Measurements from ENCODE around the gene ANXA11.
A peak's percentile ranks its signal among the peaks of the same experiment; 100 is the strongest.
"Not testable (repeated sequence)": the region's sequence is repeated elsewhere in the genome, so short reads cannot be mapped to it uniquely, and the experiment has no call there.

Gene ANXA11

DNA sequence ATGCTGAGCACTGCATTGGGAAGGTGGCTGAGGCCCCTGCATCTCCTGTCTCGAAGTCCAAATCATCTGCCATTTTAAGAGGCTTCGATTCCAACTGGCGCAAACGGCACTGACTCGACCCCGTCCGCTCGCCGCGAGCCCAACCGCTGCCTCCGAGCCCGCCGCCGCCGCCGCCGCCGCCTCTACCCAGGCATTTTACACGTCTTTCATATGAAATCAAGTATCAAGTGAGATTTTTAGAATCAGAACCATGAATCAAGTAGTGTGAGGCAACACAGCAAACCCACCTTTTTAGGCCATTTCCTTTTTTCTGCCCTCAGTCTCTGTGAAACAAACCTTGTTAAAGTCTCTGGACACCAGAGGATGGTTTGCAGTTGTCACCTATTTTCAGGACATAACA, 42.3 kb upstream of the ANXA11 start:
- H3K27me3 ChIP-seq (ENCODE audit: control insufficient read depth, insufficient read depth, low read length); H3K36me3 ChIP-seq (ENCODE audit: control insufficient read depth, insufficient read depth, low read length); H3K4me3 ChIP-seq (ENCODE audit: low read depth, low read length); H3K9ac ChIP-seq; H3K9me3 ChIP-seq (ENCODE audit: control insufficient read depth, low read length); H3K4me2 ChIP-seq (ENCODE audit: low read length); H2AFZ ChIP-seq; H3K4me1 ChIP-seq; H3K27ac ChIP-seq; H3K79me2 ChIP-seq: not testable (repeated sequence)

DNA sequence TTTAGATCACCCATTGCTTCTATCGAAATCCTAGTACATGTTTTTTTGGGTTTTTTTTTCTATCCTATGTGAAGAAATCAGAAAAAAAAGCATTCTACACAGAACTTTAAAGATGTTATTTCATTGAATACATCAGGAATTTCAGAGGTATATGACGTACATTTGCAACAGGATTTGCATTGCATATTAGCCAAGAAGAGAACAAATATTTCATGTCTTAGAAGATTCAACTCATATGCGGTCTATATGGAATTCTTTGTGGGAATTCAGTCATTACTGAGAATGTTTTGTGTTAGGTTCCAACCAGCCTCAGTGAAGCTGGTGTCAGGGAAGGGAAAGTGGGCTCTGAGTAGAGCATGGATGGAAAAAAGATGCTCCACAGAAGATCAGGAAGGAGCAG, 39.0 kb upstream of the ANXA11 start:
- not testable (repeated sequence) for H3K4me3 ChIP-seq (ENCODE audit: low read depth, low read length); H3K9ac ChIP-seq; H2AFZ ChIP-seq; H3K27ac ChIP-seq; H3K4me2 ChIP-seq (ENCODE audit: low read length); H3K79me2 ChIP-seq; H3K36me3 ChIP-seq (ENCODE audit: control insufficient read depth, insufficient read depth, low read length); H3K27me3 ChIP-seq (ENCODE audit: control insufficient read depth, insufficient read depth, low read length); H3K4me1 ChIP-seq; H3K9me3 ChIP-seq (ENCODE audit: control insufficient read depth, low read length)

DNA sequence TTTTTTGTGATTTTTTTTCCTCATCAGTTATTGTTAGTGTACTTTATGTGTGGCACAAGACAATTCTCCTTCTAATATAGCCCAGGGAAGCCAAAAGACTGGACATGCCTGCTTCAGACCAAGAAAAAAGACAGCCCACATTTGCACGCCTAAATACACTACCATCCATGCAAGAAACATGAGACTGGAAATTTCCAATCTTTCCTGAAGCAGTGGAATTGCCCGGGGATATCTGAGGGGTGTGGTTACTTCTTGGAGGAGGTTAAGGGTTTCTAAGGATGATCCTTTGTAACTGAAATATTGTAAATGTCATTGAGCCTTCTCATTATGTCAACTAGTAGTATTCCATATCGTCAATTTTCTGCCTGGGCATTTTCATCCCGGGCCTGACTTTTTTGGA, 37.0 kb upstream of the ANXA11 start:
- H3K4me2 ChIP-seq (ENCODE audit: low read length); H3K4me3 ChIP-seq (ENCODE audit: low read depth, low read length); H3K36me3 ChIP-seq (ENCODE audit: control insufficient read depth, insufficient read depth, low read length); H3K27me3 ChIP-seq (ENCODE audit: control insufficient read depth, insufficient read depth, low read length); H3K27ac ChIP-seq; H3K9me3 ChIP-seq (ENCODE audit: control insufficient read depth, low read length); H3K4me1 ChIP-seq; H2AFZ ChIP-seq; H3K9ac ChIP-seq; H3K79me2 ChIP-seq: not testable (repeated sequence)

DNA sequence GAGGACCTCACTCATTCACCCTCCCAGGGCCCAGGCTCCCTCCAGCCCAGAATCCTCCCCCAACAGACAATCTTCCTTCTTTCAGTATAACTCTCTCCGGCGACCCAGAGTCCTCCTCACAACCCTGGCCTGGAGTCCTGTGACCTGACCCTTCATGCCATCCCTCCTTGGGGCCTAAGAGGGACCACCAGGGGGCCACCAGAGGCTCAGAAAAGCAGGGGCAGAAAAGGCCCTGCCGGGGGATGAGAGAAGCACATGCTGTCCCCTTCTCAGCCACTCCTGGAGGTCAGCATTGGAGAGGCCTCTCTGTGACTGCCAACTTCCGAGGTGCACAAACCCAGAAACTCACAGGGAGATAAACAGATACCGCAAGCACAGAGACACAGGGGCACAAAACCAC, 31.1 kb upstream of the ANXA11 start:
- H3K79me2 ChIP-seq; H3K9ac ChIP-seq; H3K36me3 ChIP-seq (ENCODE audit: control insufficient read depth, insufficient read depth, low read length); H3K27ac ChIP-seq; H2AFZ ChIP-seq; H3K9me3 ChIP-seq (ENCODE audit: control insufficient read depth, low read length); H3K4me1 ChIP-seq; H3K27me3 ChIP-seq (ENCODE audit: control insufficient read depth, insufficient read depth, low read length); H3K4me2 ChIP-seq (ENCODE audit: low read length); H3K4me3 ChIP-seq (ENCODE audit: low read depth, low read length): not testable (repeated sequence)

DNA sequence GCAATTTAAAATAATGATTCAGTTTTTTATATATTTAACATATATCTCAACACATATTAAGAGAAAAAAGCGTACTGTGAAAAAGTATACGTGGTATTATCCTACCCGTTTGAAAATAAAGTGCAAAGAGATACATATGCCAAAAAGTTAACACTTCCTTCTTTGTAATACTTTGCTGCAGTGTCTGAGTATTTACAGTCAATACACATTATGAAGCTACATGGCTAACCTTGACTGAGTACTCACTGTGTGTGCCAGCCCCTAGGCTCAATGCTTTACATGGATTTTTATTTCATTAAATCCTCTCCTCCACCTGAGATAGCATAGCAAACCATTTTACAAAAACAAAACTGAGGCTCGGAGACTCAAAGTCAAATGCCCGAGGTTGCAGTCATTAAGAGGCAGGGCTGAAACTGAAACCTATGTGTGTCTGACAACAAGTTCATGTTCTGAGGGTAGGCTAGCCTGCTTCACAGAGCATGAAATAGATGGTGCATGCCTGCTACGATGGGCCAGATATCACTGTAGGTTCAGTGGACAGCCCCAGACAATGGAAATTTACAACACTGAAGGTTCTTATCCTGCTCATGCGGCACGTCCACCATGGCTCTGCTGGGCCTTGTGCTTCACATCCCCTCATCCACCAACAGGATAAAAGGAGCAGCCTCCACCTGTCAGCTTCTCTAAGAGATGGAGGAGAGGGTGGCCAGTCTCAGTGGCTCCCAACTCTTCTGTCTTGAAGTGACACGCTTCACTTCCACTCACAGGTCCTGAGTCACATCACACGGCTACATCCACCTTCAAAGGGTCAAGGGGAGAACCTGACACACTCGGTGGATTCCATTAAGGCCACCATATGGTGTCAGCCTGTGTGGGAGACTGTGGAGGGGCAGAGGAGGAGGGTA, 29.2 kb upstream of the ANXA11 start:
- not testable (repeated sequence) for H3K4me3 ChIP-seq (ENCODE audit: low read depth, low read length); H3K27me3 ChIP-seq (ENCODE audit: control insufficient read depth, insufficient read depth, low read length); H3K9me3 ChIP-seq (ENCODE audit: control insufficient read depth, low read length); H3K4me1 ChIP-seq; H3K9ac ChIP-seq; H3K79me2 ChIP-seq; H3K36me3 ChIP-seq (ENCODE audit: control insufficient read depth, insufficient read depth, low read length); H3K27ac ChIP-seq; H3K4me2 ChIP-seq (ENCODE audit: low read length)
- peak overlapping the region; percentile 42 for H2AFZ ChIP-seq

DNA sequence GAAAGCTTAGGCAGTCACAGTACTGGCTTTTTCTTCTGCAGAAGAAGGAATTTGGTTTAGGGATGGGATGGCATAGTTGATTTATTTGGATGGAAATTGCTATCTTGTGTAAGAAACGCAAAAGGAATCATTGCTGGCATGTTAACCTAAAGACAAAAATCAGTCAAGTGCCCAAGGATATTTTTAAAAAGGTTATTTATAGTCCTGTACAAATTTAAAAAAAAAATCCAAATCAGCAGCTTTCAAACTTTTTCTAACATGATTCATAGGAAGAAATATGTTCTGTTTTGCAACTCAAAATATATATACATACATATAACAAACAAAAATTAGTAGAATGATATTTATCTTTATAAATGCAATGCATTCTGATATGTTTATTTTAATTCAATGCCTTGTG, 28.5 kb upstream of the ANXA11 start:
- H3K27me3 ChIP-seq (ENCODE audit: control insufficient read depth, insufficient read depth, low read length); H3K9me3 ChIP-seq (ENCODE audit: control insufficient read depth, low read length); H3K79me2 ChIP-seq; H3K36me3 ChIP-seq (ENCODE audit: control insufficient read depth, insufficient read depth, low read length); H3K9ac ChIP-seq; H3K4me1 ChIP-seq; H3K27ac ChIP-seq; H3K4me3 ChIP-seq (ENCODE audit: low read depth, low read length); H3K4me2 ChIP-seq (ENCODE audit: low read length); H2AFZ ChIP-seq: not testable (repeated sequence)

DNA sequence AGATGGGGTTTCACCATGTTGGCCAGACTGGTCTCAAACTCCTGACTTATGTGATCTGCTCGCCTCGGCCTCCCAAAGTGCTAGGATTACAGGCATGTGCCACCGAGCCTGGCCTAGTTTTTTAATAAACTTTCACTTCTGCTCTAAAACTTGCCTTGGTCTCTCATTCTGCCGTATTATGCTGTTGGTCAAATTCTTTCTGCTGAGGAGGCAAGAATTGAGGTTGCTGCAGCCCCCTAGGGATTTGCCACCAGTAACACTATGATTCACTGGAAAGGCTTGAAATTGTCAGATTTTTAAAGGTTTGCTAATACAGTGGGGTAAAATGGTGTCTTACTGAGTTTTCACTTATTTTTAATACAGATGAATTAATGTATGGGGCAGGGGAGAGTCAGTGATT, 21.4 kb upstream of the ANXA11 start:
- H3K27ac ChIP-seq; H3K9me3 ChIP-seq (ENCODE audit: control insufficient read depth, low read length); H3K9ac ChIP-seq; H3K4me2 ChIP-seq (ENCODE audit: low read length); H3K4me3 ChIP-seq (ENCODE audit: low read depth, low read length); H3K27me3 ChIP-seq (ENCODE audit: control insufficient read depth, insufficient read depth, low read length); H3K36me3 ChIP-seq (ENCODE audit: control insufficient read depth, insufficient read depth, low read length); H3K4me1 ChIP-seq; H2AFZ ChIP-seq; H3K79me2 ChIP-seq: not testable (repeated sequence)

DNA sequence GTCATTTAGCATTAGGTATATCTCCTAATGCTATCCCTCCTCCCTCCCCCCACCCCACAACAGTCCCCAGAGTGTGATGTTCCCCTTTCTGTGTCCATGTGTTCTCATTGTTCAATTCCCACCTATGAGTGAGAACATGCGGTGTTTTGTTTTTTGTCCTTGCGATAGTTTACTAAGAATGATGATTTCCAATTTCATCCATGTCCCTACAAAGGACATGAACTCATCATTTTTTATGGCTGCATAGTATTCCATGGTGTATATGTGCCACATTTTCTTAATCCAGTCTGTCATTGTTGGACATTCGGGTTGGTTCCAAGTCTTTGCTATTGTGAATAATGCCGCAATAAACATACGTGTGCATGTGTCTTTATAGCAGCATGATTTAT, 17.7 kb upstream of the ANXA11 start:
- H3K79me2 ChIP-seq; H3K4me2 ChIP-seq (ENCODE audit: low read length); H3K27me3 ChIP-seq (ENCODE audit: control insufficient read depth, insufficient read depth, low read length); H3K4me3 ChIP-seq (ENCODE audit: low read depth, low read length); H3K27ac ChIP-seq; H3K4me1 ChIP-seq; H3K36me3 ChIP-seq (ENCODE audit: control insufficient read depth, insufficient read depth, low read length); H2AFZ ChIP-seq; H3K9me3 ChIP-seq (ENCODE audit: control insufficient read depth, low read length); H3K9ac ChIP-seq: not testable (repeated sequence)

DNA sequence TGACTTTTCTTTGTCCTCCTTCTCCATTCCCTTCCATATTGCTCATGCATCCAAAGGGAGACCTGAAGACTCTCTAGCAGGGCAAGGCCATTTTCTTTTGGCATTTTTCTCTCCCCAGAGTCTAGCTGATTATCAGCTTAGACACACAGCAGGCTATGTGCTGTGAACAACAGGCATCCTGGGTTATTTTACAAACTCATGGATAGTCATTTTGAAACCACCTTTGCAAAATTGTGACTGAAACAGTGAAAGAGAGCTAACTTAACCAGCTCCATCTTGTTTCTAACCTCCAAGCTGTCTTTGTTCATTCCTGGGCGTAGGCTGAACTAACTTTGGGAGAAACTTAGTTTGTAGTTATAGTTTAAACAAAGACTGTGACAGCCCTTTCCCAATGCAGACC, 13.5 kb upstream of the ANXA11 start:
- H3K9ac ChIP-seq; H3K9me3 ChIP-seq (ENCODE audit: control insufficient read depth, low read length); H3K36me3 ChIP-seq (ENCODE audit: control insufficient read depth, insufficient read depth, low read length); H3K27me3 ChIP-seq (ENCODE audit: control insufficient read depth, insufficient read depth, low read length); H3K4me2 ChIP-seq (ENCODE audit: low read length); H3K4me1 ChIP-seq; H3K79me2 ChIP-seq; H2AFZ ChIP-seq; H3K4me3 ChIP-seq (ENCODE audit: low read depth, low read length); H3K27ac ChIP-seq: not testable (repeated sequence)

DNA sequence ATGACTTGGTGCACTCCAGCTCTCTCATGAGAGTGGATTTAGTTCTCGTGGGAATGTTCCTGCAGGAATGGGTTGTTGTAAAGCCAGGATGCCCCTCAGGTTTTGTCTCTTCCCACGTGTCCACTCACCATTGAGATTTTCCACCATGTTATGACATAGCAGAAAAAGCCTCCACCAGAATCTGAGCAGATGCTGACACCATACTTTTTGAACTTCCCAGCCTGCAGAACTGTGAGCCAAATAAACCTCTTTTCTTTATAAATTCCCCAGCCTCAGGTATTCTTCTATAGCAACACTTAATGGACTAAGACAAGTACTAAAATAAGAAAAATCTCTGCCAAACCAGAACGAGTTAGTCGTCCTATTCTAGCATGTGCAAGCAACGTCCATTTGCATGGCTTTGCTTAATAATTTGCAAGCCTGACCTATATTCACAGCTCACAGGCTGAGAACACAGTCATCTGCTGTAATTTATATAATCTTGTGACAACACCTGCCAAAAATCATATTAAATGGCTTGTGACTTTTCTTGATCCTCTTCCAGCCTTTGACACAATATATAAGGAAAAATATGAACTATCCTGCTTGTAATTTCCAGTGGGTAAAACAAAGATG, 9.1 kb upstream of the ANXA11 start:
- not testable (repeated sequence) for H3K36me3 ChIP-seq (ENCODE audit: control insufficient read depth, insufficient read depth, low read length); H3K9ac ChIP-seq; H3K9me3 ChIP-seq (ENCODE audit: control insufficient read depth, low read length); H3K27ac ChIP-seq; H3K4me2 ChIP-seq (ENCODE audit: low read length); H3K27me3 ChIP-seq (ENCODE audit: control insufficient read depth, insufficient read depth, low read length); H2AFZ ChIP-seq; H3K4me3 ChIP-seq (ENCODE audit: low read depth, low read length); H3K4me1 ChIP-seq; H3K79me2 ChIP-seq

DNA sequence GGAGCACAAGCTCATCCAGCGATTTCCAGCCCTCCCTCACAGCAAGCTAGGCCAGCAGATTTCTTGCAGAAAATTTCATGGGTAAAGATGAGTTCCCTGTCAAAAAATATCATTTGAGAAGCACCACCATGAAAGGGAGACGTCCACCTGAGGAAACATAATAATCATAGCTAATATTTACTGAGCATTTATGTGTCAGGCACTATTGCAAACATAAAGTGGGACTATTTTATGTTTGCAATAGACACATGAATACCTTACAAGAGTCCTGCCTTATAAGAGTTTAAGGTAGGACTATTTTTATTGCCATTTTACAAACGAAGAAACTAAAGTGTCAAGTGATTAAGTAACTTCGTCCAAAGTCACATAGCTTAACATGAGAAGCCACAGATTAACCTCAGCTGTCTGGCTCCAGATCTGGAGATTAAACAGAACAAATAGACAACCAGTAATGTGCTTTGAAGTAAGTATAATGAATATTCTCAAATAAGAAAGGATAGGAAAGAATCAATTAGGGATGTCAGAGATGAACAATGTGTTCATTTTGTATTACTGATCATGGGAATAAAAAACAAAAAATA, 7.3 kb upstream of the ANXA11 start:
- not testable (repeated sequence) for H3K27me3 ChIP-seq (ENCODE audit: control insufficient read depth, insufficient read depth, low read length); H3K79me2 ChIP-seq; H3K9me3 ChIP-seq (ENCODE audit: control insufficient read depth, low read length); H3K36me3 ChIP-seq (ENCODE audit: control insufficient read depth, insufficient read depth, low read length); H3K4me3 ChIP-seq (ENCODE audit: low read depth, low read length); H3K27ac ChIP-seq; H2AFZ ChIP-seq; H3K9ac ChIP-seq; H3K4me2 ChIP-seq (ENCODE audit: low read length); H3K4me1 ChIP-seq

Data from parathyroid adenoma (tissue), 2 donors.